NCI-H345 treated with DMSO at 0.1 percent for 48 hours (cell line): ENCODE data around the gene ADAMTS15.

ENCODE experiments used
- DNase-seq: peaks from one replicate; lab custom pipeline; 2025; ENCODE audit not compliant: unreplicated experiment; lab: John Stamatoyannopoulos, UW

ADAMTS15 gene

DNA sequence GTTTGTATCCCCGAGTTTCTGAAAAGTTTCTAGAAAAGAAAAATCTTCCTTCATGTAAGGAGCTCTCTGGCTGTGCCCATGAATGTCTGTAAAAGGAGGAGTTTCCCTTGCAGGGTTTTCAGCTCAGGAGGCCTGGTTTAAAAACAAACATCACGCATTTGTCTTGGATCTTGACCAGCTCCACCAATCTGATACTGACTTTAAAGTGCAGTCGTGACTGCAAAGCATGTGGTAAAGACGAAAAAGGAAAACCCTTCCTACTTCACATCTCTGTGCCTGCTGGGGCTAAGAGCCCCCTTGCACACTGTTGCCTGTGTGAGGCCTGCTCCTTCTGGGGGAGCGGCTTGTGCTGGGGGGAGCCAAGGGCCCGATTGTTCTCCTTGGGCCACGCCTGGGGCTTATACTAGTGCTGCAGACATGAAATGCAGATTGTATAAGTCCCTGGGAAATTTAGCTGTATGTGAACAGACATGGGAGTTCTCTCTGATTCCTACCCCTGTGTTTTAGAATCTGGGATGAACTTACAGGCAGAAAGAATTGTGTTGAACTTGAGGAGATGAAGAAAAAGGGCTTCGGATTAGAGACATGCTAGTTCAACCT is 62.1 kb downstream of the ADAMTS15 start:
- no peak for DNase-seq

DNA sequence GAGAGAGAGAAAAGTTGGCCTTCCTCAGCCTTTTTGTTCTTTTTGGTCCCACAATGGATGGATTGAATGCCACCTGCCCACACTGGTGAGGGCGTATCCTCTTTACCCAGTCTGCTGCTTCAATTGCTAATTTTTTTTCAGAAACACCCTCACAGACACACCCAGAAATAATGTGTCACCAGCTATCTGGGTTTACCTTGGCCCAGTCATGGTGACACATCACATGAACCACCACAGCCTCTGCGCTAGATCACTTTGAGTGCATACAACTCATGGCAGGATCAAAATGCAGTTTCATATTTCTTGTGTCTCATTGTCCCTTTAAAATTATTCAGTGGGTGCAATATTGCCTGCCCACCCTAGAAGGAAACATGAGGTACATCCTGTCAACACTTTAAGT is 63.3 kb downstream of the ADAMTS15 start:
- DNase-seq: no peak

GRCh38 chr11:130512662-130513061 is 64.2 kb downstream of the ADAMTS15 start:
- DNase-seq: no peak

- no peak for DNase-seq
Observed at GRCh38 chr11:130513132-130513531, 64.7 kb downstream of the ADAMTS15 start.

DNA sequence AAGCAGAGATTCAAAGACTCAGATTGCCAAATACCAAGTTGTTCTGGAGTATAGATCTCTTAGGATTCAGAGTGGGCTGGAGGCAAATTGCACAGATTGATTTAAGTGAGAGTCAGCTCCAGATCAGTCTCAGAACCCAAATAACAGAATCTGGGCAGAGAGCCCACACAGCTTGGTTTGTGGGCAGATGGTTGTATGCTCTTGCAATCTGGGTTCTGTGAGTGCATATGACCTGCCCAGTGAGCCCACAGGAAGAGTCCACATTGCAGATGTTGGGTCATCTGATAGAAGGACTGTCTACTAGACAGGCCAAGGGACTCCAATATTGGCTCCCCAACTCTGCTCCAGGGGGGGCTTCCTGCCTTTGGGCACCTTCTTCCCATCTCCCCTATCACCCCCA is 65.9 kb downstream of the ADAMTS15 start:
- no peak for DNase-seq

DNA sequence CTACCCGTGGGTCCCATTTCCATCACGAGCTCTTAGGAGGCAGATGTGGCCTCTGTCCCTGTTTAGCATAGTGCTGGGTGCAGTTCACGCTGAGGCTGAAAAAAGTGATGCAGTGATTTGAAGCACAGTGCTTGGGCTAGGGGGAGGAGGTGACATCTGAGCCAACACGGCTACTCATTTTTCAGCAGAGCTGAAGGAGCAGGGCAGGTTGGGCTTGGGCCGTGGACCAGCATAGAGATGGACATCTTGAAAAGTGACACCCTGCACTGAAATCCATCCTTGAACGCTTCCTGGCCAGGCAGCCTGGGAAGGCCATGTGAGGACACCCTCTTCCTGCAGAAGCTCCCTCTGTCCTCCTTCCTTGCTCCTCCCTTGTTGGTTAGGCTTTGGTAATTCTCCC is 66.4 kb downstream of the ADAMTS15 start:
- no peak for DNase-seq

DNA sequence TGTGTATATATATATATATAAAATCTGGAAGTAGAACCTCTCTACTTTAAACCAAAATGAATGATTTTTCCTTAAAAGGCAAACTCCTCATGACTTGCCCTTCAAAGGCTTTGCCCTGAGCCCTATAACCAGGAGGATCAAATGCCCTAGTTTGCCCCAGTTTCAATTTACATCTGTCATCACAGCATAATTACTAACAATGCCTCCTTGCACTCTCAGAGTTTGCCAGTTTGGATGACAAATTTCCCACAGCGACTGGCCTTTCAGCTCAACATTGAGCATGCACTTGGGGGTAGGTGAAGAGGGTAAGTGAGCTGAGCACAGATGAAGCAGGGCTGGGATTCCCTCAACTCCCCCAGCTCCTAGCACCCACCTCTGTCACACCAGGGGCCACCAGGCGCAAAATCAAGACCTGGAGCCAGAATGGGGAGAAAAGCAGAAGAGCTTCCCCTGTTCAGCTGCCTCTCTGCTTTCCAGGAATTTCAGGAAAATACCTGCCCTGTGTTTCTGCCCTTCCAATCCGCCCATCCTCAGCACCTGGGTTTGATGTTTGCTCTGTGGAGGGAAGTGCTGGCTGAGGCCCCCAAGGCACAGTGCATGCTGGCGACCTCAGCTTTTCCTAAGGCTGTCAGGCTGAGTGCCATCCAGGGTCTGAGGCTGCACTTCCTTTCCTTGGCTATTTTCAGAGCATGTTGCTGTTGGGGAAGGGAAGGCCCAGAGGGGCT is 67.5 kb downstream of the ADAMTS15 start:
- DNase-seq: no peak

DNA sequence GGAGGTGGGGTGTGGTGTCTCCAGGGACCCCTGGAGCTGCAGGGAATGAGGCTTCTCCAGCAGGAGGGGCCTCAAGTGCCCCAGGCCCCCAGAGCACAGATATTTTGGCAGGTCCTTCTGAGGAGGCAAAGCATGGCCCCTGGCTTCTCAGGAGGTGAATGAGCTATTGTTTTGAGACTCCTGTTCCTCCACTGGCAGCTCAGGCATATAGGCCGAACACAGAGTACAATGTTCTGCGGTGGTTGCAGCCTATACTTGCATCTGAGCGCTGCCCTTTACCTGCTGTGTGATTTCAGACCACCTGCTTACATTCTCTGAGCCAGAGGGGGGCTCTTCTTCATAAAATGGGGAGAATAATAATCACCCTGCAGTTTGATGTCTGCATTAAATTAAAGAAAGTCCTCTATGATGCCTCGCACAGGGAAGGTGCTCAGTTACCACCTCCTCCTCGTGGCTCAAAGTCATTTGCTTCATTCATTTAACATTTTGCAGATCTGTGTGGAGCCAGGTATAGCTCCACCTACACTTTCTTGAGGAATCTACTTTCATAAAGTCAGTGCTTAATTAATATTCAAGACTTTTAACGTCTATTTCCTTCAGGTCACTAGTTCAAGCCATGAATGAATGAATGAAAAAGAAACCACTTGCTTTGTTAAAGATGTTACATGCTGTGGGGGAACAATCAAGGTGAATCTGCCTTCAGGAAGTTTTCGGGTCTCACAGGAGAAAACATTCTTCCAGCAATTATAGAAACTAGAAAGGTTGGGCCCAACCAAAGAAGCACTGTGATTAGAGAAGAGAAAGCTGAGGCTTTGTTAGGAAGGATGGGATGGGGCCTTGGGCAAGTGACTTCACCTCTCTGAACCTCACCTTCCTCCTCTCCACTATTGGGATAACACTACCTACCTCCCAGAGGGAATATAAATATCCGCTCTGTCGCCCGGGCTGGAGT is 68.4 kb downstream of the ADAMTS15 start:
- no peak for DNase-seq

DNA sequence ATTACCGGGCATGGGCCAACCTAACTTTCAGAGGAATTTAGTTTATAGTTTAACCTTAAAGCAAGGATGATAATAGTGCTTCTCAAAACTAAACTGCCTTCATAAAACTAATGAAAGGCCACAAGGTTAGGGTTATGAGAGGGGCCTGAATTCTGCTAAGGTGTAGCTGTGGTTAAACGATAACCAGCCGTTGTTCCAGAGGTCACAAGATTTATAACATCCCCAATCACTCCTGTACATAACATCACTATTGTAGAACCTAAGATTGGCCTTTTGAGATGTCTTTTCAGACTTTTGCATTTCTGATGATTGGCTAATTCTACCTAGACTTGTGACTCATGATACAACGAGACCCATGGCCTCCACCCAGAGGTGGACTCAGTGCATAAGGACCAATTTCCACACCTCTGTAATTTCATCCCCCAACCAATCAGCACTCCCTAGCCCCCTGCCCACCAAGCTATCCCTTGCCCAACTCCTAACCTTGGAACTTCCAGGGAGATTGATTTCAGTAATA is 69.8 kb downstream of the ADAMTS15 start:
- no peak for DNase-seq

DNA sequence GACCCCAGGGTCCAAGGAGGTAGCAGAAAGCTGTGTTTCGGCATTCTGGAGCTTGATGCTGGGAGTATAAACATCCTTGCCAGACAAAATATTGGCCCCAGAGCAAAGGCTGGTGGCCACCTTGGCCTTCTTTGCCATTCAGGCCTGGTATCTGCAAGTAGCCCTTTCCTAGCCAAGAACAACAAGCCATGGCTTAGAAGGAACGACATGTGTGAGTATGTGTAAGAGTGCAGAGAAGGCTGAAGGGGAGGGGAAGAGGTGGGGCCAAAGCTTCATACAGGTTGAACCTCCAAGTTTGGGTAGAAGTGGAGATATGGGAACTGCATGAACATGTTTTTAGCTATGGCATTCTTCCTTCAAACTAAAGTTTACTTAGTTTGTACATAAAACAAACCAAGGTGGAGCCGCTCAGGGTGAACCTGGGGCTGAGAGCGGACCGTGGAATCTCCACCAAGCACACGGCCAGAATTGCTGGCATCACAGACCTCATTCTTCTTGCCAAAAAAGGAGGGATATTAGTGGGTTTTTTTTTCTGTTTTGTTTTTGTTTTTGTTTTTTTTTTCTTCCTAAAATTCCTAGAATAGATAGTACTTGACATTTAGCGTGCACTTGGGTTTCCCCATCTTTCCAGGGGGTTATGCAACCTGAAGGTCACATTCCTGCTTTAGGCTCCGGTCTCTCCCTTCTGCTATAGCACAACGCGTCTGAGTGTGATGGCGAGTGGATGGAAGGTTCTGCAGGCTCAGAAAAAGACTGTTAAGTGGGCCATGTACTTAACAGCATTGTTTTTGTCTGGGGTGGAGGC is 70.9 kb downstream of the ADAMTS15 start:
- DNase-seq: no peak

DNA sequence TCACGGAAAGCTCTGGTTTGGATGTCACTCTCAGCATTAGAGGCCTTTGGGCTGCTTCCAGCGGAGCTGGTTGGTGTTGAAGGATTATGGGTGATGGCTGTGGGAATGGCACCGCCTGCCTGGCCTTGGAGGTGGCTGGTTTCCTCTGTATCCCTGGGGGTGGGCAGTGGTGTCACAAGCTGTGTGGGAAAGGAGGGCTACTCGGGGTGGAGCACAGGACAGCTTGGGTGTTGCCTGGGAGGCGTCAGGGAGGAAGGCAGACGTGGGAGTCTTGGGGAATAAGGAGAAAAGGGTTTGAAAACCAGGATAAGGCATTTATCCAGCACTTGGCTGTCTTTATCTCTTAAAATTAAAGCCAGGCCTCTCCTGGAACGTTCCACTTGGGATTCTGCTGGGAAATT is 71.8 kb downstream of the ADAMTS15 start:
- DNase-seq: no peak

GRCh38 chr11:130522284-130522961 is 74.0 kb downstream of the ADAMTS15 start:
- DNase-seq: no peak

DNA sequence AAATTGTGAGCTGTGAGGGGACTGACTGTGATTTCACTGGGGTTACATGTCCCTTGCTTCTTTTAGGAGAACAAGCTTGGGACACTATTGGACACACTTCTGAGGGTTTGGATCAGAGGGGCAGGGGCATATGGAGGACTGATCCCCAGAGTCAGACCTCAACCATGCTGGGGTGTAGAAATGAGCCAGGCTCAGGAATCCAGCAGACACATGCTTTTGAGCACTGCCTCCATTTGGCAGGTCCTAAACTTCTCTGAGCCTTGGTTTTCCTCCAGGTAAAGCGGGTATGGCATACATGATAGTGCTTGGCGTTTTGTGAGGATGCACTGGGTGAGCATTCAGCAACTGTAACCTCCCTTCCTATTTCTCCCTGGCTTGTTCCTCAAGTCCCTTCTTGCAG is 74.7 kb downstream of the ADAMTS15 start:
- no peak for DNase-seq

DNA sequence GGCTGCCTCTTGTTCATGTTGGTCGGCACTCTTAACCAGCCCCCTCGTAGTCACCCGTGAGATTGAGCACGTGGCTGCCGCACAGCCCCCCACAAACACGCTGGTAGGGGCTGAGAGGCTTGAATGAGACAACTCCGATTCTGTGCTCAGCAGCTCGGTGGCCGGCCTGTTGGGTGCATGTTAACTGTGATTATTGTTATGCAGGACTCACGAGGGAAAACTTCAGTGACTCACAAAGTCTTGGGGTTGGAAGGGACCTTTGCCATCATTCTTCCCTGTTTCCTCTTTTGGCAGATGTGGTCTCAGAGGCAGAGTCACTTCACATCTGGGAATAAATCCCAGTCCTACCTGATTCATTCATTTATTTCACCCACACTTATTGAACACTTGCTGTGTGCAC is 75.2 kb downstream of the ADAMTS15 start:
- DNase-seq: no peak

DNA sequence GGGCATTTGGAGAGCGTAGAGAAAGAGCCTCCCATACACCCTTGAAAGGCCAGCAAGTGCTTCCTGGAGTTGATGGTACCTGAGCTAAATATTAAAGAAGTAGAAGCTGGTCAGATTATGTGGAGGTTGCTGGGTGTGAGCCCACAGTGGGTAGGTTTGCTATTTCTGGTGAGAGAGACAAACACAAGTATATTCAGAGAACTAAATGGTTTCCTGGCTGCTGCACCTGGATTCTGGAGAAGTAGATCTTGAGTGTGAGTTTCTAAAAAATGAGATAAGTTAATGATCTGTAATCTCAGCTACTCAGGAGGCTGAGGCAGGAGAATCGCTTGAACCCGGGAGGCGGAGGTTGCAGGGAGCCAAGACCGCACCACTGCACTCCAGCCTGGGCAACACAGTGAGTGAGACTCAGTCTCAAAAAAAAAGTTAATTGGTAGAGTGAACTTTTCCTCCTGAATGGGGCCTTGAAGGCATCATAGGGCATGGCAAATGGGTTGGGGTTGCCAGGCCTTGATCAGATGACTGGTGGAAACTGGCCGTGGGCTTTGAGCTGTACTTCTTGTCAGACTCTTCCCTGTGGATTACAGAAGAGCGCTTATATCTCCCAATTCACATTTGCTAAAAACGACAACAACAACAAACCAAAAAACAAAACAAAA is 75.8 kb downstream of the ADAMTS15 start:
- no peak for DNase-seq

DNA sequence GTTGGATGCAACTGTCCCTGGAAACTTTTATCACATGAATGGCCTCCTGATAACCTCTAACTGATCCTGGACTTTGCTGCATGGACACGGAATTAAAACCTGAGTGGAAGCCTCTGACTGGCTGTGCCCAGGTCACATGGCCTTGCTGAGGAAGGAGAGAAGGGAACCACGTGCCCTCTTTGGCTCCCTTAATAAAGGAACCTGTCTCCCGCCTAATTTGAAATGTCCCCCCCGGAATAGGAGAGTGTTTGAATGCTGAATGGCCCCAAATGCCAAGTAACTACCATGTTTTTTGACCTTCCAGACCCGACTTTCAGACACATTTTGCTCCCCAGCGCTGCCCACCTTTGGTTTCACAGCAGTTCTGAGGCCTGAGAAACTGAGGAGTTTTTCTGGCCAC is 76.9 kb downstream of the ADAMTS15 start:
- no peak for DNase-seq
